Measurements from ENCODE around the gene RND1. TPM values are rescaled to one million over a fixed set of nuclear protein-coding genes. Genes with fewer than 3 reads are reported as not detected.

RND1 gene
- total RNA-seq, 1 experiment from 2014 or later, result 2.0 TPM

DNA sequence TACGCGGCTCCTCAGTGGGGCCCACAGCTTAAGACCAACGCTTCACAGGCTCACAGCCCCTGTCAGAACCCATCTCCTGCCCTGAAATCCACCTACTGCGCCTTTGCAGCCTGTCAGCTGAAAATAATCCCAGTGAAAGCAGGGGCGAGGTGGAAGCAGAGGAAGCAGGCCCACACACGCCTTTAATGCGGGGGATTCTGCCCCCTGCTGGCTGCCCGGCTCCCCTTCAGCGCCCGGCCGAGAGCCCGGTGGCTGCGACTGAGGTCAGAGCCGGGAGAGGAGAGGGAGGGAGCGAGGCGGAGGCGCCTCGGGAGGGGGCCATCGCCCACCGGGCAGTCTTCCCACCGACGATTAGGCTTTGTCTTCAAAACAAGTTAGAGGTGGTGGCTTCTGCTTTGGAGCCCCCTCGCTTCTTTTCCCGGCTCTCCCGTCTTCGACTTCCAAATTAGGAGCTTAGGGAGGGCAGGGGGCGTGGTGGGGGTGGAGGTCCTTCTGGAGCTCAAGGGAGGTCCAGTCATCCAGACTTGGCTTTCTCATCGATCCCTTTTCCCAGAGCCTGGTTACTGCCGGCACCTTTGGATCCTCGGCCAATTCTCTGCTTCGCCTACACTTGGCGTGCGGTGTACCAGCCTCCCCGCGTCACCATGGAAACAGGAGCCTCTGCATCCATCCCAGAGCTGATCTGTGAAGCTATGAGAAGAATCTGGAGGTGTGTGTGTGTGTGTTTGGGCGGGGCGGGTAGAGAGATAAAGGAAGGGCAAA lies 25.2 kb upstream of the RND1 start:
- BruUV-seq (replicated peaks), result no TSS peak
- peak; percentile 80 for DNase-seq (ENCODE audit: low spot score)

DNA sequence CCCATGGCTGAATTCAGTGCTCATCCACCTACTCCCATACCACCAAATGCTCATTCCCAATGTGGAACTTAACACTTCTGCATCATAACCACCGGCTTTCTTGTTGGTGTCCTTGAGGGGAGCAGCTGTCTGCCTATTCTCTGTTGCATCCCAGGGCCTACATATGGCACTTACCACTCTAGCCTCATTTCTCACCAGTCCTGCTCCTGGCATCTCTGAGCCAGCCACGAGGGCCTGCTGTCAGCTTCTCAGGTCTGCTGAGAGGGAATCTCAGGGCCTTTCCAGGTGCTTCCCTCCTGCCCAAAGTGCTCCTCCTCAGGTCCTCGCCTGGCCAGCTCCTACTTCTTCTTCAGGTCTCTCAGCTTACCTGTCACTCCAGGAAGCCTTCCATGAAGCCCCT lies 24.0 kb upstream of the RND1 start:
- no peak overlapping the region for H3K27ac ChIP-seq (ENCODE audit: low read depth, low read length, poor library complexity, severe bottlenecking)
- H3K4me3 ChIP-seq (ENCODE audit: low read depth, low read length, poor library complexity, severe bottlenecking), result no peak overlapping the region
- POLR2A ChIA-PET (ENCODE audit: low non-redundant PET), result no interaction called here
- no peaks in the 10 kb centered on the region for H3K9me3 ChIP-seq (ENCODE audit: low read depth, low read length, poor library complexity, severe bottlenecking)
- no peaks in the 10 kb centered on the region for H3K36me3 ChIP-seq (ENCODE audit: insufficient read depth, low read length, poor library complexity, severe bottlenecking)
- no TSS peak for BruUV-seq (replicated peaks)
- peaks cover 13% of the 10 kb centered on the region for H3K27me3 ChIP-seq (replicated peaks; ENCODE audit: insufficient read depth, low read depth, low read length, poor library complexity)
- CTCF ChIA-PET, result interaction anchor here (0.6 to 4.0 kb wide), 4 partner anchors 8 to 97 kb away, joined by 3 to 56 read pairs (median 3); partner anchors contain the start of gene DDX23
- no peaks in the 10 kb centered on the region for H3K4me1 ChIP-seq (ENCODE audit: insufficient read depth, low read length, poor library complexity, severe bottlenecking)
- TF ChIP-seq, protein P1, sequence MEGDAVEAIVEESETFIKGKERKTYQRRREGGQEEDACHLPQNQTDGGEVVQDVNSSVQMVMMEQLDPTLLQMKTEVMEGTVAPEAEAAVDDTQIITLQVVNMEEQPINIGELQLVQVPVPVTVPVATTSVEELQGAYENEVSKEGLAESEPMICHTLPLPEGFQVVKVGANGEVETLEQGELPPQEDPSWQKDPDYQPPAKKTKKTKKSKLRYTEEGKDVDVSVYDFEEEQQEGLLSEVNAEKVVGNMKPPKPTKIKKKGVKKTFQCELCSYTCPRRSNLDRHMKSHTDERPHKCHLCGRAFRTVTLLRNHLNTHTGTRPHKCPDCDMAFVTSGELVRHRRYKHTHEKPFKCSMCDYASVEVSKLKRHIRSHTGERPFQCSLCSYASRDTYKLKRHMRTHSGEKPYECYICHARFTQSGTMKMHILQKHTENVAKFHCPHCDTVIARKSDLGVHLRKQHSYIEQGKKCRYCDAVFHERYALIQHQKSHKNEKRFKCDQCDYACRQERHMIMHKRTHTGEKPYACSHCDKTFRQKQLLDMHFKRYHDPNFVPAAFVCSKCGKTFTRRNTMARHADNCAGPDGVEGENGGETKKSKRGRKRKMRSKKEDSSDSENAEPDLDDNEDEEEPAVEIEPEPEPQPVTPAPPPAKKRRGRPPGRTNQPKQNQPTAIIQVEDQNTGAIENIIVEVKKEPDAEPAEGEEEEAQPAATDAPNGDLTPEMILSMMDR (conservative IDR thresholded peaks at IDR 0.05; ENCODE audit: low read depth, low read length), result no peak
- TF ChIP-seq EZH2 (IDR thresholded peaks at IDR 0.05; ENCODE audit: borderline replicate concordance, low read depth, low read length, poor library complexity, severe bottlenecking), result no peak
- DNase-seq (ENCODE audit: low spot score), result no peak
- intact Hi-C loops (cut with micrococcal nuclease; ENCODE audit: unreplicated experiment), result loop anchor here (1.0 kb wide), 1 partner anchor 36 kb away; no protein-coding TSS in a partner anchor

More for the DNA sequence above, 25.2 kb upstream of the RND1 start:
- peak overlapping the region; percentile 27 for H3K4me3 ChIP-seq (ENCODE audit: low read depth, low read length, poor library complexity, severe bottlenecking)
- CTCF ChIA-PET, result interaction anchor here (0.6 to 4.0 kb wide), 11 partner anchors 10 to 138 kb away, joined by 3 to 56 read pairs (median 7); partner anchors contain the start of gene DDX23
- H3K4me1 ChIP-seq (ENCODE audit: insufficient read depth, low read length, poor library complexity, severe bottlenecking), result no peaks in the 10 kb centered on the region
- H3K9me3 ChIP-seq (ENCODE audit: low read depth, low read length, poor library complexity, severe bottlenecking), result no peaks in the 10 kb centered on the region
- H3K27me3 ChIP-seq (replicated peaks; ENCODE audit: insufficient read depth, low read depth, low read length, poor library complexity), result peaks cover 13% of the 10 kb centered on the region
- no peaks in the 10 kb centered on the region for H3K36me3 ChIP-seq (ENCODE audit: insufficient read depth, low read length, poor library complexity, severe bottlenecking)
- no peak for TF ChIP-seq EZH2 (IDR thresholded peaks at IDR 0.05; ENCODE audit: borderline replicate concordance, low read depth, low read length, poor library complexity, severe bottlenecking)
- TF ChIP-seq, protein P1 (conservative IDR thresholded peaks at IDR 0.05; ENCODE audit: low read depth, low read length), result peak; percentile 95
- POLR2A ChIA-PET (ENCODE audit: low non-redundant PET), result interaction anchor here (0.6 kb wide), 2 partner anchors 57 to 111 kb away, joined by 6 to 10 read pairs; no protein-coding TSS in a partner anchor
- intact Hi-C loops (cut with micrococcal nuclease; ENCODE audit: unreplicated experiment), result loop anchor here (1.0 kb wide), 1 partner anchor 38 kb away; no protein-coding TSS in a partner anchor
- no peak overlapping the region for H3K27ac ChIP-seq (ENCODE audit: low read depth, low read length, poor library complexity, severe bottlenecking)

DNA sequence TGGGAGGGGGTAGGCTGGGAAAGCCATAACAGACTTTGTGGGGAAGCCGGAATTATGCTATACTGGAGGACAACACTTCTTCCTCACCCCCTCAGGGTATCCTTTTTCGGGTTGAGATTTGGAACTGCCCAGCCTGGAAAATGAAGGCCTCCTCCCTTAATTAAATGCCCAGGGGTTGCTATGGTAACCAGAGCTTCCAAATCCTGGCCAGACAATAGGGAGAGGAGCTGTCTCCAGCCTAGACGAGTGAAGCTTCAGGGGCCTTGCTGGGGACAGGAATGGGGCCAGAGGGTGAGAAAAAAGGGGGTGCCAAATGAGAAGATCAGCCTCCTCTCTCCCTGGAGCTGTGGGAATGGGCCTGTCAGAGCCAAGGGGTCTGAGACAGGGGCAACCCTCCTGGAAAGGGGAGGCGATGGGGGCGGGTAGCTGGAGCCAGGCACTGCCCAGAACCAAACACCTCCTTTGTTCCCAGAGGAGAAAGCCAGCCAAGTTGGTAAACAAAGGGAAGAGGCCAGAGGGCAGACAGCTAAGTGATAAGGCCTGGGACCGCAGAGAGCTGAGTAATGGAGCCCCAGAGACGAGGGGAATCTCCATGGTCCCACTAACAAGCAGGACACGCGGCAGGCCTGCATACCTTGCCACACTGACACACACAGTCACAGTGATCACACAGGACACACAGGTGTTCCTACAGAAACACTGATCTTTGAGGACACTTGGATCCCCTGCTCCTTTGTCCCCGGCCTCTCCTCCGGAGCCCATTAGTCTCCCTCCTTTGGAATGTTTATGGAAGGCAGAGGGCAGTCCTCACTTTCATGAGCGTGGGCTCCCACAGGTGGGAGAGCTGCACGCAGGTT lies 17.9 kb upstream of the RND1 start:
- BruUV-seq (replicated peaks), result no TSS peak
- no peak for TF ChIP-seq EZH2 (IDR thresholded peaks at IDR 0.05; ENCODE audit: borderline replicate concordance, low read depth, low read length, poor library complexity, severe bottlenecking)
- TF ChIP-seq, protein P1 (conservative IDR thresholded peaks at IDR 0.05; ENCODE audit: low read depth, low read length), result no peak
- CTCF ChIA-PET, result interaction anchor here (0.8 kb wide), 1 partner anchor 95 kb away, joined by 3 read pairs; the partner anchor contains the start of gene WNT1
- POLR2A ChIA-PET (ENCODE audit: low non-redundant PET), result no interaction called here
- Histone ChIP-seq H3K9me3 (ENCODE audit: low read depth, low read length, poor library complexity, severe bottlenecking) (no peaks in the 10 kb centered on the region), H3K36me3 (ENCODE audit: insufficient read depth, low read length, poor library complexity, severe bottlenecking) (no peaks in the 10 kb centered on the region), H3K4me1 (ENCODE audit: insufficient read depth, low read length, poor library complexity, severe bottlenecking) (no peaks in the 10 kb centered on the region), H3K27me3 (replicated peaks; ENCODE audit: insufficient read depth, low read depth, low read length, poor library complexity) (no peaks in the 10 kb centered on the region), H3K27ac (ENCODE audit: low read depth, low read length, poor library complexity, severe bottlenecking) (no peak overlapping the region), H3K4me3 (ENCODE audit: low read depth, low read length, poor library complexity, severe bottlenecking) (no peak overlapping the region)
- intact Hi-C loops (cut with micrococcal nuclease; ENCODE audit: unreplicated experiment), result no loop called here
- peak; percentile 34 for DNase-seq (ENCODE audit: low spot score)

Measured in A673 (cell line).